Activated naive CD4-positive, alpha-beta T cell treated with anti-CD3 and anti-CD28 coated beads, Interleukin-2, amount 10 ng/mL, durations not matched to agents 7 days and 5 days (primary cell): Measurements from ENCODE around the gene SLC25A3.
A peak's percentile ranks its signal among the peaks of the same experiment; 100 is the strongest.
"Not testable (repeated sequence)": the region's sequence is repeated elsewhere in the genome, so short reads cannot be mapped to it uniquely, and the experiment has no call there.

ENCODE experiments used
- CTCF ChIA-PET: fragments of 350-600 bp; sonication (Branson Sonifier 250); formaldehyde crosslinking; loops from one replicate; lab custom pipeline; 2021; ENCODE audit warnings: antibody characterized with exemption; lab: Charles Lee
- DNase-seq: peaks from one replicate; pipeline ENCODE4 v3.0.0-alpha.2; 2020
- H3K27ac Mint-ChIP-seq: one replicate; pipeline ENCODE4 v1.8.0; 2021; ENCODE audit warnings: mild to moderate bottlenecking, moderate library complexity, mixed read lengths
- H3K27me3 Mint-ChIP-seq: one replicate; pipeline ENCODE4 v1.8.0; 2021; ENCODE audit warnings: mild to moderate bottlenecking, mixed read lengths
- H3K36me3 Mint-ChIP-seq: one replicate; pipeline ENCODE4 v1.8.0; 2021; ENCODE audit warnings: mixed read lengths
- H3K4me1 Mint-ChIP-seq: one replicate; pipeline ENCODE4 v1.8.0; 2021; ENCODE audit warnings: mixed read lengths
- H3K4me3 Mint-ChIP-seq: one replicate; pipeline ENCODE4 v1.8.0; 2021; ENCODE audit warnings: mild to moderate bottlenecking, moderate library complexity, mixed read lengths
- H3K9me3 Mint-ChIP-seq: one replicate; pipeline ENCODE4 v1.8.0; 2021; ENCODE audit warnings: mixed read lengths

Gene SLC25A3

GRCh38 chr12:98593351-98594049 is at the start of gene SLC25A3:
Gene SLC25A3 (plus strand): TSS chr12:98593686. CDS start chr12:98593979, 293 bp downstream.
- peaks cover 34% of the 10 kb centered on the region for H3K36me3 Mint-ChIP-seq

GRCh38 chr12:98543701-98544100 is 49.8 kb upstream of the SLC25A3 start:
- no peak overlapping the region for H3K27ac Mint-ChIP-seq
- no peak overlapping the region for H3K4me3 Mint-ChIP-seq
- CTCF ChIA-PET: interaction anchor here (0.9 to 1.1 kb wide), 2 partner anchors 23 to 28 kb away, joined by 3 read pairs; no protein-coding TSS in a partner anchor
- peaks cover 9% of the 10 kb centered on the region for H3K4me1 Mint-ChIP-seq
- H3K27me3 Mint-ChIP-seq: no peaks in the 10 kb centered on the region
- no peaks in the 10 kb centered on the region for H3K9me3 Mint-ChIP-seq
- peaks cover 54% of the 10 kb centered on the region for H3K36me3 Mint-ChIP-seq
- no peak for DNase-seq

More at GRCh38 chr12:98593351-98594049, at the start of gene SLC25A3:
- Mint-ChIP-seq H3K27me3 (peaks cover 6% of the 10 kb centered on the region), H3K4me1 (peaks cover 37% of the 10 kb centered on the region), H3K4me3 (peak within 1 kb of the TSS; percentile 85), H3K9me3 (no peaks in the 10 kb centered on the region), H3K27ac (peak within 1 kb of the TSS; percentile 98)
- CTCF ChIA-PET: interaction anchor here (0.7 to 1.5 kb wide), 7 partner anchors 14 to 77 kb away, joined by 3 to 10 read pairs (median 3); no protein-coding TSS in a partner anchor
- DNase-seq: peak; percentile 95

GRCh38 chr12:98544751-98545150 is 48.7 kb upstream of the SLC25A3 start:
- peaks cover 9% of the 10 kb centered on the region for H3K4me1 Mint-ChIP-seq

GRCh38 chr12:98549371-98550110 is 43.9 kb upstream of the SLC25A3 start:
- no peaks in the 10 kb centered on the region for H3K27me3 Mint-ChIP-seq
- H3K4me1 Mint-ChIP-seq: no peaks in the 10 kb centered on the region
- H3K27ac Mint-ChIP-seq: no peak overlapping the region
- CTCF ChIA-PET: interaction anchor here (1.6 kb wide), 1 partner anchor 44 kb away, joined by 3 read pairs; no protein-coding TSS in a partner anchor
- peaks cover 56% of the 10 kb centered on the region for H3K36me3 Mint-ChIP-seq
- H3K9me3 Mint-ChIP-seq: no peaks in the 10 kb centered on the region
- no peak overlapping the region for H3K4me3 Mint-ChIP-seq
- DNase-seq: no peak

More at GRCh38 chr12:98544751-98545150, 48.7 kb upstream of the SLC25A3 start:
- no peaks in the 10 kb centered on the region for H3K9me3 Mint-ChIP-seq
- no peak for DNase-seq
- H3K27ac Mint-ChIP-seq: no peak overlapping the region
- CTCF ChIA-PET: interaction anchor here (0.9 to 1.3 kb wide), 2 partner anchors 10 to 12 kb away, joined by 3 to 5 read pairs; no protein-coding TSS in a partner anchor
- H3K27me3 Mint-ChIP-seq: no peaks in the 10 kb centered on the region
- H3K36me3 Mint-ChIP-seq: peaks cover 57% of the 10 kb centered on the region
- H3K4me3 Mint-ChIP-seq: no peak overlapping the region

- no peak overlapping the region for H3K27ac Mint-ChIP-seq
- CTCF ChIA-PET: interaction anchor here (0.6 kb wide), 1 partner anchor 18 kb away, joined by 3 read pairs; no protein-coding TSS in a partner anchor
- H3K4me3 Mint-ChIP-seq: no peak overlapping the region
- DNase-seq: no peak
- H3K27me3 Mint-ChIP-seq: no peaks in the 10 kb centered on the region
- no peaks in the 10 kb centered on the region for H3K9me3 Mint-ChIP-seq
- peaks cover 41% of the 10 kb centered on the region for H3K36me3 Mint-ChIP-seq
- H3K4me1 Mint-ChIP-seq: no peaks in the 10 kb centered on the region
Measured at GRCh38 chr12:98551787-98552186, 41.7 kb upstream of the SLC25A3 start.

GRCh38 chr12:98558097-98558496 is 35.4 kb upstream of the SLC25A3 start:
- H3K36me3 Mint-ChIP-seq, H3K27me3 Mint-ChIP-seq, DNase-seq, H3K27ac Mint-ChIP-seq, H3K4me3 Mint-ChIP-seq, CTCF ChIA-PET, H3K9me3 Mint-ChIP-seq, H3K4me1 Mint-ChIP-seq: not testable (repeated sequence)

- Mint-ChIP-seq H3K9me3 (no peaks in the 10 kb centered on the region), H3K4me3 (no peak overlapping the region), H3K36me3 (no peaks in the 10 kb centered on the region), H3K4me1 (no peaks in the 10 kb centered on the region), H3K27me3 (no peaks in the 10 kb centered on the region), H3K27ac (no peak overlapping the region)
- CTCF ChIA-PET: no interaction called here
- no peak for DNase-seq
Measured at GRCh38 chr12:98559666-98560065, 33.8 kb upstream of the SLC25A3 start.

- Mint-ChIP-seq H3K4me3 (no peak overlapping the region), H3K36me3 (no peaks in the 10 kb centered on the region), H3K27ac (no peak overlapping the region), H3K9me3 (no peaks in the 10 kb centered on the region), H3K27me3 (no peaks in the 10 kb centered on the region), H3K4me1 (peaks cover 3% of the 10 kb centered on the region)
- DNase-seq: no peak
- CTCF ChIA-PET: no interaction called here
Measured at GRCh38 chr12:98561846-98562245, 31.6 kb upstream of the SLC25A3 start.

- Mint-ChIP-seq H3K27ac (no peak overlapping the region), H3K9me3 (peaks cover 2% of the 10 kb centered on the region), H3K4me3 (no peak overlapping the region), H3K4me1 (no peaks in the 10 kb centered on the region), H3K27me3 (no peaks in the 10 kb centered on the region), H3K36me3 (no peaks in the 10 kb centered on the region)
- DNase-seq: no peak
- CTCF ChIA-PET: interaction anchor here (0.9 to 1.6 kb wide), 3 partner anchors 10 to 37 kb away, joined by 3 to 4 read pairs (median 3); no protein-coding TSS in a partner anchor
Measured at GRCh38 chr12:98572010-98572409, 21.5 kb upstream of the SLC25A3 start.

- CTCF ChIA-PET: no interaction called here
- peaks cover 3% of the 10 kb centered on the region for H3K9me3 Mint-ChIP-seq
- H3K4me1 Mint-ChIP-seq: no peaks in the 10 kb centered on the region
- DNase-seq: no peak
- peaks cover 6% of the 10 kb centered on the region for H3K27me3 Mint-ChIP-seq
- H3K36me3 Mint-ChIP-seq: no peaks in the 10 kb centered on the region
- H3K27ac Mint-ChIP-seq: no peak overlapping the region
- no peak overlapping the region for H3K4me3 Mint-ChIP-seq
Measured at GRCh38 chr12:98574110-98574509, 19.4 kb upstream of the SLC25A3 start.

GRCh38 chr12:98575013-98575412 is 18.5 kb upstream of the SLC25A3 start:
- H3K36me3 Mint-ChIP-seq: no peaks in the 10 kb centered on the region
- H3K27ac Mint-ChIP-seq: no peak overlapping the region
- H3K4me1 Mint-ChIP-seq: no peaks in the 10 kb centered on the region
- H3K27me3 Mint-ChIP-seq: peaks cover 6% of the 10 kb centered on the region
- peaks cover 3% of the 10 kb centered on the region for H3K9me3 Mint-ChIP-seq
- CTCF ChIA-PET: interaction anchor here (2.0 kb wide), 1 partner anchor 9 kb away, joined by 14 read pairs; no protein-coding TSS in a partner anchor
- no peak overlapping the region for H3K4me3 Mint-ChIP-seq
- no peak for DNase-seq

- H3K27ac Mint-ChIP-seq, H3K9me3 Mint-ChIP-seq, CTCF ChIA-PET, H3K4me3 Mint-ChIP-seq, H3K4me1 Mint-ChIP-seq, DNase-seq, H3K36me3 Mint-ChIP-seq: not testable (repeated sequence)
- H3K27me3 Mint-ChIP-seq: peaks cover 11% of the 10 kb centered on the region
Measured at GRCh38 chr12:98576795-98577194, 16.7 kb upstream of the SLC25A3 start.

- H3K27ac Mint-ChIP-seq: no peak overlapping the region
- CTCF ChIA-PET: interaction anchor here (1.7 kb wide), 1 partner anchor 11 kb away, joined by 6 read pairs; no protein-coding TSS in a partner anchor
- H3K9me3 Mint-ChIP-seq: peaks cover 3% of the 10 kb centered on the region
- DNase-seq: no peak
- peaks cover 13% of the 10 kb centered on the region for H3K27me3 Mint-ChIP-seq
- no peaks in the 10 kb centered on the region for H3K4me1 Mint-ChIP-seq
- no peak overlapping the region for H3K4me3 Mint-ChIP-seq
- H3K36me3 Mint-ChIP-seq: no peaks in the 10 kb centered on the region
Measured at GRCh38 chr12:98578392-98578791, 15.1 kb upstream of the SLC25A3 start.

GRCh38 chr12:98578821-98579220 is 14.7 kb upstream of the SLC25A3 start:
- Mint-ChIP-seq H3K9me3 (peaks cover 3% of the 10 kb centered on the region), H3K36me3 (no peaks in the 10 kb centered on the region), H3K4me3 (no peak overlapping the region), H3K27me3 (peaks cover 18% of the 10 kb centered on the region), H3K27ac (no peak overlapping the region), H3K4me1 (no peaks in the 10 kb centered on the region)
- no peak for DNase-seq
- CTCF ChIA-PET: interaction anchor here (1.7 kb wide), 1 partner anchor 12 kb away, joined by 6 read pairs; no protein-coding TSS in a partner anchor
